GM19351 (cell line): ENCODE results near the gene TOM1L2.

Experiments used
- ATAC-seq: cut with Tn5 transposase; IDR thresholded peaks from one replicate; pipeline ENCODE4 v1.9.1; 2021; ENCODE audit warnings: mild to moderate bottlenecking, moderate library complexity; ENCODE audit not compliant: unreplicated experiment

Gene TOM1L2

GRCh38 chr17:17823433-17824118, 148.6 kb downstream of the TOM1L2 start:
- peak; percentile 85 for ATAC-seq

- ATAC-seq: no peak
Observed at GRCh38 chr17:17822616-17823015, 149.6 kb downstream of the TOM1L2 start.

GRCh38 chr17:17822189-17822588, 150.0 kb downstream of the TOM1L2 start:
- no peak for ATAC-seq

DNA sequence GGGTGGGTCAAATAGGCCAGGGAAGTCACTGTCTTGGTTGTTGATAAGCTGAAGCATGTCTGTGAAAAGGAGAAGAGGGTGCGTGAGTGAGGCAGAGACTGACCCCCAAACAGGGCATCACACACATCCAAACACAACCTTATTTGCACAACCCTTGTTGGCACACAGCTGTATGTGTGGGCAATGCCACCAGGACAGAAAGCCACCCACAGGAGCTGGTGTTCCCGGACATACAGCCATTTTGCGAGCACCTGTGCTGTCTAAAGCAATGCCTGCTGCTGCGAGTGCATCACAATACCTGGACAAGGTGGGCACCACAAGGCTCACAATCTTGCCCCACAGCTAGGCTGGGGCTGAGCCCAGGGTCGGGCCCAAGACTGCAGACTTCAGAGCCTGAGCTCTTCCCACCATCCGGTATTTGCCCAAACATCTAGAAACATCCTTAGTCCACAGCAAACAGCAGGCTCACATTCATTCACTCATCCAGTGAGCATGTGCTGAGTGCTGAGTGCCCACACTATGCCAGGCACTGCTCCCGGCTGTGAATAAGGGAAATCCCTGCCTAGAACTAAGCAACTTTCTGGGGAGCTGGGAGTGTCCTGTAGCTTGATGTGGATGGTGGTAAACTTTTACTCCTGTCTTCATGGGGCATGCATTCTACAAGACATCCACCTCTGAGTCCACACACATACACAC, 151.6 kb downstream of the TOM1L2 start:
- no peak for ATAC-seq

GRCh38 chr17:17820046-17820445, 152.2 kb downstream of the TOM1L2 start:
- ATAC-seq: no peak

- peak; percentile 58 for ATAC-seq
Observed at GRCh38 chr17:17819561-17819995, 152.6 kb downstream of the TOM1L2 start.

GRCh38 chr17:17819111-17819510, 153.1 kb downstream of the TOM1L2 start:
- no peak for ATAC-seq

- ATAC-seq: no peak
Observed at GRCh38 chr17:17818088-17818526, 154.1 kb downstream of the TOM1L2 start.

DNA sequence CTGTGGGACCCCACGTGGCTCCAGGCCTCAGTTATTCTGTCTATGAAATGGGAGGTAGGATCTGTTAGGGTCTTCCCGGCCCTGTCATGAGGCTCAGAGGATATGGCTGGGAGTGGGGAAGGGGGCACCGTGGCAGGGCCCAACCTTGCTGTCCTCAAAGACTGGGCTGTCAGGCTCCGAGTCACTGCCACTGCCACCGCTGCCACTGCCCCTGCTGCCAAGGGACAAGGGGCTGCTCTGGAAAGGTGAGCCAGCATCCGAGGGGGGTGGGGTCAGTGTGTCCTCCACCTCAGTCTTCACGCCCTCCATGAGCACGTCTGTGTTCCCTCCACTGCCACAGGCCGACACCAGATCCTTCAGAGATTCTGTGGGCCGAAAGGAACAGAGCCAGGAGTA, 154.7 kb downstream of the TOM1L2 start:
- ATAC-seq: no peak

GRCh38 chr17:17816831-17817551, 155.2 kb downstream of the TOM1L2 start:
- ATAC-seq: no peak

DNA sequence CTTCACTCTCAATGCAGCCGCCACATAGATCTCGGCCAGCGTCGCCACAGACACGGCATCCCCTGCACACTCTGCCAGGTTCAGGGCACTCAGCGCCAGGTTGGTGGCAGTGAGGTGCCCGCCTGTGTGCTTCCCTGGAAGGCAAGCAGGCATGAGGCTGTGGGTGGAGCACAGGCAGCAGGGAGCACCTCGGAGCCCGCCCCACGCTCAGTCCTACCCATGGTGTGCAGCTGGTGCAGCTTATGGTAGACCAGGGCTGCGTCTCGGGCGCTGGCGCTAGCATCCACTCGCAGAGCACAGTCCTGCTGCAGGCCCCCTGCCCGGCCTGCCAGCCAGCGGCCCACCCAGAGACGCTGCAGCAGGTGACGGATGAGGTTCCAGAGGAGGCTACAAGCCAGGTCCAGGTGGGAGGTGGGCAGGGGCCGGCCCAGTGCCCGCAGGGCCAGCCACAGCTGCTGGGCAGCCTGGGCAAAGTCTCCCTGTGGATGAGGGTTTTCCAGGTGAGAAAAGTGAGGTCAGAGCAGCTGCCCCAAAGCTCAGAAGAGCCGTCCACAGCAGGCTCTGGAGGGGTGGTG, 155.9 kb downstream of the TOM1L2 start:
- ATAC-seq: no peak

DNA sequence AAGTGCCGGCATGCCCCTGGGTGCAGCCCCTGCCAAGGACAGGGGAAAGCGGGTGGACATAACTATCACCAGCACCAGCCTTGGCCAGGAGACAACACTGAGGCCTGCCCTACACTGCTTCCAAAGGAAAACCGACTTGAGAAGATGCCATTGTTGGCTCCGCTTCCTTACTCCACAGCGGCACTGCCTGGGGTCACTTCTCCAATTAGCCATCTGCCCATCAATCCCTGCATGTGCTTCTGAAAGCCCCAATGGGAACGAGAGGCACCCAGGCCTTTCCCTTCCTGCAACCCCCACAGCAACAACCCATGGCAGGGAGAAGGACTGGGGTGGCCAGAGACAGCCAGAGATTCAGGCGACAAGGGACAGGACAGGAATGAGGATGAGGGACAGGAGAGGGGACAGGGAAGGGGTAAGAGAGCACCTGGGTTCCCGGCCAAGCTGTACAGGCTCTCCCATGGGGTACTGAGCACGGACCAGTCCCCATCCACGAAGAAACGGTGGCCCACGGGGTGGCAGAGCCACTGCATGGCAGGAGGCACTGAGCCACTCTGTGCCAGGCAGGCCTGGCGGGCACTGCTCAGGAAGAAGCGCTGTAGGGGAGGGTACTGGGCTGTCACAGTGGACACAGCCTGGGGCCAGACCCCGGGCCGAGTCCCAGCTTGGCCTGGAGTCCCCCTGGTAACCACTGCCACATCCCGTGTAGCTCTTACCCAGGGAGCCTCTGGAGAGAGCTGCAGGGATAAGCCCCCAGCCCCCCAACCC, 156.6 kb downstream of the TOM1L2 start:
- ATAC-seq: no peak

- ATAC-seq: no peak
Observed at GRCh38 chr17:17815062-17815406, 157.2 kb downstream of the TOM1L2 start.

DNA sequence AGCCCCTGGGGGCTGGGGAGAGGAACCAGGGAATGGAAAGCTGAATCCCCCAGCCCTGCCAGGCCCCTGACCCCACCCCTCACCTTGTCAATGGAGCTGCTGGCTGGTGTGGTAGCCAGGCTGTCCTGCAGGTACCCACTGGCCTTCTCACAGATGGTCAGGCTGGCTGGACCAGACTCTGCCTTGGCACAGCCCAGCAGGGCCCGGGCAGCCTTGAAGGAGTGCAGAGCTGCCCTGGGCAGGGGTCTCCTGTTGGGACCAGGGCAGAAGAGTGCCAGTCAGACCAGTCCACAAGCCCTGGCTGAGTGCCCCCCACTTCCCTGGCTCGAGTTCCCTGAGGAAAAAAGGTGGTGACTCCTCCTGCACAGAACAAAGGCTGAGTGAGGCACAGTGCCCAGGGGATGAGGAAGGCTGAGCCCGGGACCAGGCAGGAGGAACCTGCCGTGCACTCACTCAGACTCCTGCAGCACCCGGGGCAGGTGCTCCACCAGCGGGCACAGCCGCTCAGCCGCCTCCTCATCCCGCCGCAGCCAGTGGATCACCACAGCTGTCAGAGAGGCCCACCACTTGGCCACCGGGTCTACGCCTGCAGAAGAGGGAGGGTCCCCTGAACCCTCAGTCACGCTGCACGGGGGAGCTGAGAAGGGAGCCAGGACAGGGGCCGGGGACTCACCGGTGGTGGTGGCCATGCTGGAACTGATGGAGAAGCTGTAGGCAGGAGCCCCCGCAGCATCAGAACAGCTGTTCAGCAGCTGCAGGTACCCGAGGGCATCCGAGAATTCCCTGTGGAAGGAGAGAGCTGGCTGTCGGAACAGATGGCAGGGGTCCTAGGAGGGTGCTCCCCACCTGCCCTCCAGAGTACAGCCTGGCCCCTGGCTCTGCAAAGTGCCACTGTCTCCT, 157.8 kb downstream of the TOM1L2 start:
- no peak for ATAC-seq

DNA sequence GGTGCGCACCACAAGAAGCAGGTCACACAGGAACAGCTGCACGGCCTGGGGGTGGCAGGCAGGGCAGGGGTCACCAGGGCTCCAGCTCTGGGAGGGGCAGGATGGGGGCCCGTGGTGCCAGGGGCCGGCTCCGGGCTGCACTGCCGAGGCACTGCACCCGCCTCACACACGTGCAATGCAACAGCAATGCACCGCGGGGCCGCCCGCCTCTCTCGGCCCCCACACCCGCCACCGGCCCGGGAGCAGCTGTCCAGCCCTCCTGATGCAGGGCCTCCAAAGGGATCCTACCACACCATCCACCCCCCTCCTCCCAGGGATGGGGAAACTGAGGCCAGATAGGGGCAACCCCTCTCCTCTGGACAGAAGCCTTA, 158.5 kb downstream of the TOM1L2 start:
- no peak for ATAC-seq

DNA sequence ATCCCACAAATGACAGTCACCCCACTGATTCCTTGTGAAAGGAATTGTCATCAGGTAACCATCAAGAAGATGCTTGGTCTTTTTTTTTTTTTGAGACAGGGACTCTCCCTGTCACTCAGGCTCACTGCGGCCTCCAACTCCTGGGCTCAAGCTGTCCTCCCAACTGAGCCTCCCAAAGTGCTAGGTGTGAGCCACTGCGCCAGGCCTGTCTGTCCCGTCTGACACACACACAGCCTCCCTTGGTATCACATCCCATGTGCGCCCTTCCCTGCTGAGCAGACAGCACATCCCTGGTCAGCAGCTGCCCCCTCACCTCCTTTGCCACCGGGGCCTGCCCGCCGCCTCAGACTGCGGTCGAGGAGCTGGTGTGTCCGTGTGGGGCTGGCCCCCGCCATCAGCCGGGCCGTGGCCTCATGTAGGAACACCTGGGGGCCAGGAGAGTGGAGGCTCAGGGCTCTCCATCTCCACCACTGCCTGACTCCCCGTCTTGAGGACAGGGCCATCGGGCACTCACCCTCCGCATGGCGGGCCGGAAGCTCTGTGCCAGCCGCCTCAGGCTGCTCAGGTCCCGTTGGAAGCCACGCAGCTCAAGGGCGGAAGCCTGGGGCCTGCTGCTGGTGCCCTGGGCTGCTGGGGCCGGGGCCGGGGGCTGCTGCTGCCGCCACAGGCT, 159.0 kb downstream of the TOM1L2 start:
- no peak for ATAC-seq

DNA sequence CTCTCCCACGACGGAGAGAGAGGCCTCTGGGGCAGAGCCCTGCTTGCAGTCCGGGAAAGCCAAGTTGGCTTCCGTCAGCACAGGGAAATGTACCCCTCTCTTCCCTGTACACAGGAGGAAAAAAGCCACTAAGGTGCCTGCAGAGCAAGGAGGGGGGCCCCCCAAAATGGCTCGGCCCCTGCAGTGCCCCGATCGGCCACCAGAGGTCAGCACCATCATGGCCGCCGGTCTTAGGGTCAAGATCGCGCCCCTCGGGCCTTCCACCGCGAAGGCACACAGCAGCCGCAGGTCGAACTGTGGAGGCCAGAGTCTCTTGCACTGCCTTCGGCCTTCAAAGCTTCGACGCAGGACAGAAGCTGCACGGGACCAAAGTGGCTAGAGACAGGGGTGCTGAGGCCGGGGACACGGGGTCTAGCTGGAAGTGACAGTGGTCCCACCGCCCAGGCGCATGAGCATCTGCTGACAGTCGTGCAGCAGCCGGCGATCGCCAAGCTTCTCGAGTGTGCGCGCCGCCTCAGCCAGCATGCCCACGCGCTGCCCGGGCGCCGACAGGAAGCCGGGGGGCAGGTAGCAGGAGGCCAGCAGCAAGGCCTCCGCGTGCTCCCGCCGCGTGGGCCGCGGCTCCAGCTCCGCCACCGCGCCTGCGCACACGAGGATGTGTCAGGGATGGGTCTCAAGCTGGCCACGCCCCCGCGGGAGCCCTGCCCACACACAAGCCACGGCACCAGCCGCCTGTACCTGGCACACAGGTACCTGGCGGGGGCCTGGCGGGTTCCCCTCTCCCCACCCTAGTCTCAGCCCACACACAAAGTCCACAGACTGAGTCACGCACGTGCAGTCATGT, 159.8 kb downstream of the TOM1L2 start:
- ATAC-seq: no peak

GRCh38 chr17:17811381-17812210, 160.6 kb downstream of the TOM1L2 start:
- no peak for ATAC-seq
